ENCODE results near the gene AGAP9. TPM values are rescaled to one million over a fixed set of nuclear protein-coding genes. Genes with fewer than 3 reads are reported as not detected.
"Not testable (repeated sequence)": the region's sequence is repeated elsewhere in the genome, so short reads cannot be mapped to it uniquely, and the experiment has no call there.

The AGAP9 gene
- total and polyA plus RNA-seq, 2 of the 13 experiments (the other 11 are each of a cell fraction or from before 2014, with no cell fraction given) = 5.1 to 12.0 TPM

- H3K4me1 ChIP-seq (ENCODE audit: insufficient read depth, low read length); intact Hi-C loops (cut with micrococcal nuclease; ENCODE audit: unreplicated experiment); BruUV-seq (replicated peaks); H3K9me3 ChIP-seq (ENCODE audit: low read length); H3K4me3 ChIP-seq (replicated peaks in 1 of 3; ENCODE audit: insufficient read depth in 1 of 3, low read depth in 2 of 3, low read length in 3 of 3); H3K9ac ChIP-seq (ENCODE audit: insufficient read depth, low read depth, low read length); DNase-seq (ENCODE audit: low spot score); H3K27ac ChIP-seq (ENCODE audit: extremely low read length, insufficient read depth, low read length); H4K20me1 ChIP-seq (ENCODE audit: insufficient read depth, low read length); FAIRE-seq; H3K36me3 ChIP-seq (replicated peaks in 1 of 2; ENCODE audit: control insufficient read depth in 1 of 2, insufficient read depth in 2 of 2, low read length in 2 of 2); in situ Hi-C loops (cut with HindIII; ENCODE audit: extremely low pct_ligation_motif_present, low pct_unique_long_range_greater_than_20kb); H2AFZ ChIP-seq (ENCODE audit: low read length); POLR2A ChIA-PET; H3K27me3 ChIP-seq (ENCODE audit: control insufficient read depth in 1 of 2, insufficient read depth in 2 of 2, low read length in 2 of 2); H3K79me2 ChIP-seq (ENCODE audit: insufficient read depth, low read length); H3K4me2 ChIP-seq (ENCODE audit: low read depth, low read length); ATAC-seq; CTCF ChIA-PET (ENCODE audit: low intra/inter-chr PET ratio, low total read pairs): not testable (repeated sequence)
- WGBS (ENCODE audit: low lambda C conversion rate) = 48% methylated on average over 8 of the region's 20 CpGs
Observed at GRCh38 chr10:47468731-47469528, 54.5 kb downstream of the AGAP9 start.

GRCh38 chr10:47467957-47468356 lies 55.5 kb downstream of the AGAP9 start:
- H3K4me3 ChIP-seq (replicated peaks in 1 of 3; ENCODE audit: insufficient read depth in 1 of 3, low read depth in 2 of 3, low read length in 3 of 3); H3K9me3 ChIP-seq (ENCODE audit: low read length); in situ Hi-C loops (cut with HindIII; ENCODE audit: extremely low pct_ligation_motif_present, low pct_unique_long_range_greater_than_20kb); H3K27me3 ChIP-seq (ENCODE audit: control insufficient read depth in 1 of 2, insufficient read depth in 2 of 2, low read length in 2 of 2); BruUV-seq (replicated peaks); H3K9ac ChIP-seq (ENCODE audit: insufficient read depth, low read depth, low read length); H3K36me3 ChIP-seq (replicated peaks in 1 of 2; ENCODE audit: control insufficient read depth in 1 of 2, insufficient read depth in 2 of 2, low read length in 2 of 2); POLR2A ChIA-PET; H3K79me2 ChIP-seq (ENCODE audit: insufficient read depth, low read length); DNase-seq (ENCODE audit: low spot score); H4K20me1 ChIP-seq (ENCODE audit: insufficient read depth, low read length); H2AFZ ChIP-seq (ENCODE audit: low read length); intact Hi-C loops (cut with micrococcal nuclease; ENCODE audit: unreplicated experiment); H3K27ac ChIP-seq (ENCODE audit: extremely low read length, insufficient read depth, low read length); H3K4me2 ChIP-seq (ENCODE audit: low read depth, low read length); H3K4me1 ChIP-seq (ENCODE audit: insufficient read depth, low read length); FAIRE-seq; CTCF ChIA-PET (ENCODE audit: low intra/inter-chr PET ratio, low total read pairs): not testable (repeated sequence)
- peak; percentile 55; the same call in 2 of the 3 replicates for ATAC-seq
- 32% methylated on average over 5 of the region's 7 CpGs for WGBS (ENCODE audit: low lambda C conversion rate)

- H3K4me1 ChIP-seq (ENCODE audit: insufficient read depth, low read length); H3K36me3 ChIP-seq (replicated peaks in 1 of 2; ENCODE audit: control insufficient read depth in 1 of 2, insufficient read depth in 2 of 2, low read length in 2 of 2); H3K27ac ChIP-seq (ENCODE audit: extremely low read length, insufficient read depth, low read length); BruUV-seq (replicated peaks); H4K20me1 ChIP-seq (ENCODE audit: insufficient read depth, low read length); DNase-seq (ENCODE audit: low spot score); H3K9ac ChIP-seq (ENCODE audit: insufficient read depth, low read depth, low read length); CTCF ChIA-PET (ENCODE audit: low intra/inter-chr PET ratio, low total read pairs); in situ Hi-C loops (cut with HindIII; ENCODE audit: extremely low pct_ligation_motif_present, low pct_unique_long_range_greater_than_20kb); H3K27me3 ChIP-seq (ENCODE audit: control insufficient read depth in 1 of 2, insufficient read depth in 2 of 2, low read length in 2 of 2); H3K4me3 ChIP-seq (replicated peaks in 1 of 3; ENCODE audit: insufficient read depth in 1 of 3, low read depth in 2 of 3, low read length in 3 of 3); ATAC-seq; FAIRE-seq; H3K9me3 ChIP-seq (ENCODE audit: low read length); H3K4me2 ChIP-seq (ENCODE audit: low read depth, low read length); H2AFZ ChIP-seq (ENCODE audit: low read length); intact Hi-C loops (cut with micrococcal nuclease; ENCODE audit: unreplicated experiment); H3K79me2 ChIP-seq (ENCODE audit: insufficient read depth, low read length); POLR2A ChIA-PET: not testable (repeated sequence)
- 52% methylated on average over 2 of the region's 5 CpGs for WGBS (ENCODE audit: low lambda C conversion rate)
Observed at GRCh38 chr10:47467458-47467857, 56.0 kb downstream of the AGAP9 start.

- intact Hi-C loops (cut with micrococcal nuclease; ENCODE audit: unreplicated experiment); H3K4me1 ChIP-seq (ENCODE audit: insufficient read depth, low read length): not testable (repeated sequence)
Observed at GRCh38 chr10:47465216-47465917, 58.1 kb downstream of the AGAP9 start.

More at GRCh38 chr10:47465216-47465917, 58.1 kb downstream of the AGAP9 start:
- H3K27ac ChIP-seq (ENCODE audit: extremely low read length, insufficient read depth, low read length); H3K27me3 ChIP-seq (ENCODE audit: control insufficient read depth in 1 of 2, insufficient read depth in 2 of 2, low read length in 2 of 2); H3K4me3 ChIP-seq (replicated peaks in 1 of 3; ENCODE audit: insufficient read depth in 1 of 3, low read depth in 2 of 3, low read length in 3 of 3); H3K9me3 ChIP-seq (ENCODE audit: low read length); H3K79me2 ChIP-seq (ENCODE audit: insufficient read depth, low read length); FAIRE-seq; H3K9ac ChIP-seq (ENCODE audit: insufficient read depth, low read depth, low read length); DNase-seq (ENCODE audit: low spot score); POLR2A ChIA-PET; BruUV-seq (replicated peaks); CTCF ChIA-PET (ENCODE audit: low intra/inter-chr PET ratio, low total read pairs); H3K4me2 ChIP-seq (ENCODE audit: low read depth, low read length); ATAC-seq; H3K36me3 ChIP-seq (replicated peaks in 1 of 2; ENCODE audit: control insufficient read depth in 1 of 2, insufficient read depth in 2 of 2, low read length in 2 of 2); H2AFZ ChIP-seq (ENCODE audit: low read length); in situ Hi-C loops (cut with HindIII; ENCODE audit: extremely low pct_ligation_motif_present, low pct_unique_long_range_greater_than_20kb); H4K20me1 ChIP-seq (ENCODE audit: insufficient read depth, low read length): not testable (repeated sequence)
- WGBS (ENCODE audit: low lambda C conversion rate) = 36% methylated on average over 14 of the region's 14 CpGs

All from HepG2 (cell line).